CD1c-positive myeloid dendritic cell (primary cell): ENCODE measurements around the gene MICAL3.
"Not testable (repeated sequence)": the region's sequence is repeated elsewhere in the genome, so short reads cannot be mapped to it uniquely, and the experiment has no call there.

Experiments used
- DNase-seq: peaks from one replicate; pipeline ENCODE4 v3.0.0-alpha.2; 2016; ENCODE audit errors: extremely low spot score

The MICAL3 gene

GRCh38 chr22:18033204-18033998, 9.0 kb upstream of the MICAL3 start:
- no peak for DNase-seq

DNA sequence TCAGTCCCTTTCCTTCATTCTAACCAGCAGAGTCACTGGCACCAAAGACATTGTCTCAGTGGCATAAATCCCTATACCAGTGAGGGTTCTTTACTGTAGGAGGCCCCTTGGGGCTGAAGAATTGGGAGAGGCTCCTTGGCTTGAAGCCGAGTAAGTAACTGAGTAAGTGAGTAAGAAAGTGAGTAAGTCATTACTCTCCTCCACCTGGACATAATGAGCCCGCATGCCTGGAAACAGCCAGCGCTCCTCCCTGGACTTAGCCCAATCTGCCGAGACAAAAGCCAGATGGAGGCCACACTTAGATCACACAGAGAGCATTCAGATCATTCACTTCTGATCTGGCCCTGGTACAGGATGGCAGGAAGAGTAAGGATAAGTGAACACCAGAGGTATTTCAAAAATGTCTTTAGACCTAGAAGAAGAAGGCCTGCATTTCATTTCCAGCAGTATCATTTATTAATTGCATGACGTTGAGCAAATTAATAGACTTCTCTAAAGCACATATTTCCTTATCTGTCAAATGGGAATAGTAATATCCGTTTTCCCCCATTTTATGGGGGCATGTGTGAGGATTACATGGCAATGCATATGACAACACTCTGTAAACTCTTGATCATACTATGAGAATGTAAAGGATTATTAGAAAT, 8.2 kb upstream of the MICAL3 start:
- no peak for DNase-seq

DNA sequence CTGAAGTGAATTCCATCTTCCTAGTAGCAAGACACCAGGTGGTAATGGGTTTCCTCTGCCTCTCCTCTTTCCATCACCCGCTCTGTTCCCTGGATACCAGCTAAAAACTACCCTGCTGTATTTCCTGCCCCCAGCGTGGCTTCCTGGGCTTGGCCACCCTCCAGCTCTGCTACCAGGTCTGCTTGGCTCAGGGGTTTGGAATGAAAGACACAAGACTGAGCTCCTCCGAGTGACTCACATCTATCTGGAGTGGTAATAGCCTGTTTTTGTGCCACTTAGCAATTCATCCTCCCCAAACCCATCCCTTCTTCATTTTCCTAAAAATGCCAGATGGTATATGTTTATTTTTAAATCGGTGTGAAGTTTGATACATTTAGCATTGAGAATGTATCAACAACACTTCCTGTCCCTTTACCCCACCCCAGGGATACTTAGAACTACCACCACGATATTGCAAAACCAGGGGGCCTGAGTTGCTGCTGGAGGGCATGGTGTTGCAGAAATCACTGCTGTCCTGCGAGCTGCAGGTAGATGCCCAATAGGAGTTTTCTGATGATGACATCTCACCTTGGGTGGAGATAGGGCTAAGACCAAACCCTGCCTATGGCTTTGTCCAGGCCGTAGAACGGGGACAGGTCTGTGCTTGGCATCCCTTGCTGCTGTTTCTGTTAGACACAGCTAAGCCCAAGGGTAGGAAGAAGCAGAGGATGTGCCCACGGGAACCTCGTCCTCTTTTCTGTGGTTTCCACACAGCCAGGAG, 7.5 kb upstream of the MICAL3 start:
- no peak for DNase-seq

DNA sequence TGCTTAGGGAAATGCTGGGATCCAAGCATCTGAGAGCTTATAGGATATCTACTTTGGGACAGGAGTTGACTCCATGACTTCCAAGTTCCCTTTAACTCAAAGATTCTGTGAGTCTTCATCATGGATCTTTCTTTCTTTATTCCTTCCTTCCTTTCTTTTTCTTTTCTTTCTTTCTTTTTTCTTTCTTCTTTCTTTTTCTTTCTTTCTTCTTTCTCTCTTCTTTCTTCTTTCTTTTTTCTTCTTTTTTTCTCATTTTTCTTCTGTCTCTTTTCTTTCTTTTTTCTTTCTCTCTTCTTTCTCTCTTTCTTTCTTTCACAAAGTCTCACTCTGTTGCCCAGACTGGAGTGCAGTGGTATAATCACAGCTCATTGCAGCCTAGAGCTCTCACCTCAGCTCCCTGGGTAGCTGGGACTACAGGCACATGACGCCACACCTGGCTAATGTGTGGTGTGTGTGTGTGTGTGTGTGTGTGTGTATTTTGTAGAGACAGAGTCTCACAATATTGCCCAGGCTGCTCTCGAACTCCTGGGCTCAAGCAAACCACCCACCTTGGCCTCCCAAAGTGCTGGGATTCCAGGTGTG, 5.4 kb upstream of the MICAL3 start:
- DNase-seq = no peak

- DNase-seq = no peak
Observed at GRCh38 chr22:18028817-18029527, 4.6 kb upstream of the MICAL3 start.

DNA sequence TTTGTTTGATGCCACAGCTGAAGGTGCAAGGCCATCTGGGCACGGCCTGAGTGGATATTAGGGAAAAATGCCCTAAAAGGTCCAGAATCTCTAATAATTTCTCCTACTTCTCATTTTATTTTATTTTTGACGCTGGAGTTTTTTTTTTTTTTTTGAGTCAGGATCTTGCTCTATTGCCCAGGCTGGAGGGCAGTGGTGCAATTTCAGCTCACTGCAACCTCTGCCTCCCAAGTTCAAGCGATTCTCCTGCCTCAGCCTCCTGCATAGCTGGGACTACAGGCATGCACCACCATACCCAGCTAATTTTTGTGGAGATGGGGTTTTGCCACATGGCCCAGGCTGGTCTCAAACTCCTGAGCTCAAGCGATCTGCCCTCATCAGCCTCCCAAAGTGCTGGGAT, 1.5 kb upstream of the MICAL3 start:
- DNase-seq = not testable (repeated sequence)

- DNase-seq = no peak
Observed at GRCh38 chr22:18024956-18025720, 777 bp upstream of the MICAL3 start.

GRCh38 chr22:18023509-18024275, 669 bp downstream of the MICAL3 start:
- DNase-seq = peak; percentile 1

- no peak for DNase-seq
Observed at GRCh38 chr22:18022876-18023275, 1.5 kb downstream of the MICAL3 start.

DNA sequence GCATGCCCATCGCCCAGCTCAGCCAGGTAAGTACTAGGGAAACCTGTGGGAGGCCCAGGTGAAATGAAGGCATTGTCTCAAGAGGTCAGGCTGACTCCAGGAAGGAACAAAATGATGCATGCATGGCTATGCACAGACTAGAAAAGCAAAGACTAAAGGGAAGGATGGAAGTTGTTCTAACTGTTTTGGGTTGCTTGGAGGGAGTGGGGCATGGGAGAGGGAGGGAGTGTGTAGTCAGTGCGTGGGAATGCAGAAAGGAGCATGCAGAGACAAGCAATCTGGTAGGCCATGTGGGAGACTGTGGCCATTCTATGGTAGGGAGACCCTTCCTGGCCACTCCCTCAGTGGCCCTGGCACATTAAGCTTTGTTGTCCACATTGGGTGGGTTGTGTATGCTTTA, 2.9 kb downstream of the MICAL3 start:
- no peak for DNase-seq

- DNase-seq = not testable (repeated sequence)
Observed at GRCh38 chr22:18020743-18021142, 3.6 kb downstream of the MICAL3 start.

- DNase-seq = no peak
Observed at GRCh38 chr22:18013947-18014346, 10.4 kb downstream of the MICAL3 start.

DNA sequence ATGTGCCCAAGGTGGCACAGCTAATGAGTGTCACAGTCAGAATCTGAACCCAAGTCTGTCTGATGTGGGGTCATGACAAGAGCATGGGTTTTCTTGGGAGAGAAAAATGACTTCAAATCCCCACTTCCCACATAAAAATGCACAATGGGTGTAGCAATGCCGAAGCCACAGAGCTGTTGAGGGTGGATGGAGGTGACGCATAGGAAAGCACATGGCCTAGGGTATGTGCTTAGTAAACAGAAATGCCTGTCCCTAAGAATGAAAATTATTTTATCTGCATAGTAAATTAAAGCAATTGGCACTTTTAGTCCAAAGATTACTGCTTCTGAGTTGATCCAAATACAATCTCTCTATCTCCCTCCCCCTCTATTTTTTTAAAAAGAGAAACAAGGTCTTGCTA, 10.9 kb downstream of the MICAL3 start:
- DNase-seq = no peak

GRCh38 chr22:18012531-18012930, 11.8 kb downstream of the MICAL3 start:
- no peak for DNase-seq

- no peak for DNase-seq
Observed at GRCh38 chr22:18010266-18010665, 14.1 kb downstream of the MICAL3 start.

DNA sequence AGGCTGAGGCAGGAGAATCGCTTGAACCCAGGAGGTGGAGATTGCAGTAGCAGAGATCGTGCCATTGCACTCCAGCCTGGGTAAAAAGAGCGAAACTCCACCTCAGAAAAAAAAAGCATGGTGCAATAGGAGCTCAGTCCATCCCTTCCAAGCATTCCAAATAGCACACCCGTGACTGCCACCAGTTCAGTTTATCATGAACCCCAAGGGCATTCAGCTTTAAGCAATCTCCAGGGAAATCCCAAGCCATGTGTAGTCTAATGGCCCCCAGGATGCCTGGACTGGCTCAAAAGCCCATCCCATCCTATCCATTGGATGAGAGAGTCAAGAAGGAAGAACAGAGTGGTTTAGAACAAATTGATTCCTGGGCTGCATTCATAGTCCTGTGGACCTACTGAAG, 16.2 kb downstream of the MICAL3 start:
- DNase-seq = no peak

GRCh38 chr22:18005201-18005926, 19.0 kb downstream of the MICAL3 start:
- DNase-seq = no peak

GRCh38 chr22:18001894-18002315, 22.5 kb downstream of the MICAL3 start:
- not testable (repeated sequence) for DNase-seq
